Endothelial cell of umbilical vein (primary cell): Measurements from ENCODE around the gene ACAT2. TPM values are rescaled to one million over a fixed set of nuclear protein-coding genes. Genes with fewer than 3 reads are reported as not detected.

Experiments used
- BruUV-seq: library from RNA; stranded (reverse); fragments of 400-500 nt; replicated peaks from 2 replicates; lab custom pipeline; 2021; lab: Mats Ljungman, UMichigan
- CTCF ChIA-PET: fragments of 300-600, 350-600 bp; sonication (Branson Sonifier 250); formaldehyde crosslinking; loops from one replicate; lab custom pipeline; 2021; ENCODE audit warnings: antibody characterized with exemption, inconsistent platforms; lab: Charles Lee
- POLR2A ChIA-PET: fragments of 300-600, 350-600 bp; sonication (Branson Sonifier 250); formaldehyde crosslinking; loops from one replicate; lab custom pipeline; 2021; ENCODE audit warnings: antibody characterized with exemption, inconsistent platforms; lab: Charles Lee
- DNase-seq: peaks from one replicate; pipeline ENCODE4 v3.0.0-alpha.2; 2011; ENCODE audit warnings: low read depth, low spot score
- FAIRE-seq: peaks from 2 replicates; lab custom pipeline; 2011; peaks lifted over from hg19 to GRCh38; lab: Jason Lieb, UNC
- H2AFZ ChIP-seq: 2 replicates; pipeline ENCODE4 v1.6.0; 2012; ENCODE audit warnings: low read depth, low read length, control low read depth, inconsistent platforms
- H3K27ac ChIP-seq: 2 replicates; pipeline ENCODE4 v1.5.1; 2011; ENCODE audit warnings: low read depth, mild to moderate bottlenecking, control low read depth, low read length, moderate library complexity; ENCODE audit not compliant: insufficient read depth
- H3K27me3 ChIP-seq, 2 experiments: 2 replicates each; pipeline versions ENCODE4 v1.6.0 to v1.6.1; 2011; ENCODE audit warnings: low read length in 2 of 2, mixed read lengths in 1 of 2; ENCODE audit not compliant: control insufficient read depth in 2 of 2, insufficient read depth in 2 of 2
- H3K36me3 ChIP-seq, 2 experiments: 2 replicates in 1 of 2; 3 replicates in 1 of 2; pipeline ENCODE4 v1.5.1; 2011; ENCODE audit warnings: low read length in 2 of 2, mild to moderate bottlenecking in 1 of 2, moderate library complexity in 1 of 2; ENCODE audit not compliant: control insufficient read depth in 2 of 2, insufficient read depth in 2 of 2; ENCODE audit errors: extremely low read depth in 1 of 2
- H3K4me1 ChIP-seq: 3 replicates; pipeline ENCODE4 v1.5.1; 2011; ENCODE audit warnings: mild to moderate bottlenecking, low read length; ENCODE audit not compliant: control insufficient read depth, insufficient read depth; ENCODE audit errors: extremely low read depth
- H3K4me2 ChIP-seq: 2 replicates; pipeline ENCODE4 v1.6.1; 2011; ENCODE audit warnings: low read length, control low read depth, mixed read lengths; ENCODE audit not compliant: insufficient read depth
- H3K4me3 ChIP-seq, 3 experiments: fragments of 200-600 bp in 1 of 3; sonication (generic), shearing (Covaris generic) in 1 of 3; replicated peaks in 1 of 3; 2 replicates each; pipeline ENCODE4 v1.5.1; 2011 to 2016; ENCODE audit warnings: control low read depth in 3 of 3, low read length in 3 of 3, mild to moderate bottlenecking in 2 of 3, inconsistent platforms in 1 of 3, low read depth in 1 of 3, moderate library complexity in 1 of 3; ENCODE audit not compliant: insufficient read depth in 1 of 3
- H3K79me2 ChIP-seq: 2 replicates; pipeline ENCODE4 v1.6.0; 2012; ENCODE audit warnings: low read length, inconsistent platforms; ENCODE audit not compliant: control insufficient read depth, insufficient read depth
- H3K9ac ChIP-seq: replicated peaks from 2 replicates; pipeline ENCODE3; 2011; ENCODE audit warnings: low read length, control low read depth; ENCODE audit not compliant: insufficient read depth; ENCODE audit errors: extremely low read depth
- H3K9me1 ChIP-seq: replicated peaks from 3 replicates; pipeline ENCODE4 v1.6.0; 2011; ENCODE audit warnings: mild to moderate bottlenecking, low read length; ENCODE audit not compliant: control insufficient read depth, insufficient read depth; ENCODE audit errors: extremely low read depth
- H3K9me3 ChIP-seq: replicated peaks from 2 replicates; pipeline ENCODE4 v1.5.1; 2012; ENCODE audit warnings: low read length, inconsistent platforms; ENCODE audit not compliant: control insufficient read depth, insufficient read depth
- H4K20me1 ChIP-seq: replicated peaks from 2 replicates; pipeline ENCODE3; 2011; ENCODE audit warnings: mild to moderate bottlenecking, low read length; ENCODE audit not compliant: control insufficient read depth, insufficient read depth; ENCODE audit errors: extremely low read depth
- EZH2 ChIP-seq: IDR thresholded peaks from 2 replicates; pipeline ENCODE4 v1.6.1; 2012; ENCODE audit warnings: borderline replicate concordance, low read depth, mild to moderate bottlenecking, moderate library complexity, low read length, inconsistent platforms; ENCODE audit not compliant: severe bottlenecking
- FOS ChIP-seq: IDR thresholded peaks from 2 replicates; pipeline ENCODE4 v1.6.1; 2011; ENCODE audit warnings: mild to moderate bottlenecking, low read length, moderate library complexity, borderline replicate concordance; ENCODE audit not compliant: insufficient read depth
- GATA2 ChIP-seq: IDR thresholded peaks from 2 replicates; pipeline ENCODE4 v1.7.0; 2011; ENCODE audit warnings: low read depth, mild to moderate bottlenecking, moderate library complexity, mixed read lengths, low read length; ENCODE audit not compliant: insufficient read length, insufficient read depth
- POLR2A ChIP-seq: IDR thresholded peaks from 2 replicates; pipeline ENCODE4 v1.6.1; 2012; ENCODE audit warnings: low read depth, mild to moderate bottlenecking, control low read depth, low read length
- POLR2AphosphoS5 ChIP-seq: IDR thresholded peaks from 2 replicates; pipeline ENCODE4 v1.6.1; 2012; ENCODE audit warnings: low read depth, mild to moderate bottlenecking, control low read depth, low read length, moderate library complexity; ENCODE audit not compliant: insufficient read depth
- dilution Hi-C: fragments of 300-500 bp; cut with MboI; formaldehyde crosslinking; loops from one replicate; pipeline ENCODE4 v1.15.0; 2019; ENCODE audit warnings: low sequenced_read_pairs; ENCODE audit not compliant: extremely low pct_ligation_motif_present
- intact Hi-C: fragments of 100-400 bp; cut with micrococcal nuclease; formaldehyde crosslinking; loops from one replicate; pipeline ENCODE4 v1.10.0; 2022
- polyA plus RNA-seq, 4 experiments: library from polyadenylated mRNA; depleted of rRNA in 3 of 4; stranded (reverse) in 3 of 4; unstranded in 1 of 4; fragments of >200 nt; gene quantifications; 2 replicates each; pipeline versions ENCODE4 v1.2.1 to v1.2.3, GENCODE V29; 2011 to 2012; ENCODE audit warnings: missing spikeins in 1 of 4
- total RNA-seq: library from RNA; stranded (reverse); gene quantifications from 2 replicates; pipeline ENCODE4 v1.2.3, GENCODE V29; 2021
- TF ChIP-seq, protein P1 (sequence below), 2 donors: IDR thresholded peaks; 1 replicate in 1 of 2; 2 replicates in 1 of 2; pipeline ENCODE4 v1.5.1; 2011; ENCODE audit warnings: low read length in 2 of 2, mild to moderate bottlenecking in 2 of 2, moderate library complexity in 2 of 2, control low read depth in 1 of 2, inconsistent platforms in 1 of 2, low read depth in 1 of 2; ENCODE audit not compliant: insufficient read depth in 1 of 2; ENCODE audit errors: extremely low read depth in 1 of 2
- TF ChIP-seq, protein P2 (sequence below): IDR thresholded peaks from 2 replicates; pipeline ENCODE4 v1.6.1; 2011; ENCODE audit not compliant: insufficient read depth, insufficient read length

Gene ACAT2
- total and polyA plus RNA-seq, 2 donors (not counting 3 experiments of a cell fraction or from before 2014, with no cell fraction given) = 44.6 to 114 TPM

DNA sequence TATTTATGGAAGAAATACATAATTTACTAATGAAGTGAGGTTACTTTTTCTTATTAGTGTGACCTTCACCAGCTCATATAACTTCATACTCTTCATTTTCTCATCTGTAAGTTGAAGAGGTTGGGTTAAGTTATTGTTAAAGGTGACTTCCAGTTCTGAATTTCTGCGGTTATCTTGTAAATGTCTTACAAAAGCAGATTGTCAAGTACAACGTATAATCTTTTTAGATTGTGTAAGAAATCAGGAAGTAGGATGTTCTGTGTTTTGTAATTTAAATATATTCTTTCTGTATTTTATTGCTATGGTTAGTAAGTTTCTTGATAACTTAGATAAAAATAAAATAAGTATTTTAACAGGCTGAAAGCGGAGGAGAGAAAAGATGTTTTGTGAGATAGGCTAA is 22.5 kb upstream of the ACAT2 start:
- no peaks in the 10 kb centered on the region for H3K9me1 ChIP-seq
- no peak overlapping the region for H3K4me2 ChIP-seq
- TF ChIP-seq, protein P1, sequence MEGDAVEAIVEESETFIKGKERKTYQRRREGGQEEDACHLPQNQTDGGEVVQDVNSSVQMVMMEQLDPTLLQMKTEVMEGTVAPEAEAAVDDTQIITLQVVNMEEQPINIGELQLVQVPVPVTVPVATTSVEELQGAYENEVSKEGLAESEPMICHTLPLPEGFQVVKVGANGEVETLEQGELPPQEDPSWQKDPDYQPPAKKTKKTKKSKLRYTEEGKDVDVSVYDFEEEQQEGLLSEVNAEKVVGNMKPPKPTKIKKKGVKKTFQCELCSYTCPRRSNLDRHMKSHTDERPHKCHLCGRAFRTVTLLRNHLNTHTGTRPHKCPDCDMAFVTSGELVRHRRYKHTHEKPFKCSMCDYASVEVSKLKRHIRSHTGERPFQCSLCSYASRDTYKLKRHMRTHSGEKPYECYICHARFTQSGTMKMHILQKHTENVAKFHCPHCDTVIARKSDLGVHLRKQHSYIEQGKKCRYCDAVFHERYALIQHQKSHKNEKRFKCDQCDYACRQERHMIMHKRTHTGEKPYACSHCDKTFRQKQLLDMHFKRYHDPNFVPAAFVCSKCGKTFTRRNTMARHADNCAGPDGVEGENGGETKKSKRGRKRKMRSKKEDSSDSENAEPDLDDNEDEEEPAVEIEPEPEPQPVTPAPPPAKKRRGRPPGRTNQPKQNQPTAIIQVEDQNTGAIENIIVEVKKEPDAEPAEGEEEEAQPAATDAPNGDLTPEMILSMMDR (IDR thresholded peaks at IDR 0.05; ENCODE audit: extremely low read depth in 1 of 2, insufficient read depth in 1 of 2, low read depth in 1 of 2, low read length in 2 of 2) = no peak
- TF ChIP-seq POLR2AphosphoS5 (no peak), GATA2 (no peak), POLR2A (no peak), FOS (no peak), EZH2 (no peak)
- TF ChIP-seq, protein P2, sequence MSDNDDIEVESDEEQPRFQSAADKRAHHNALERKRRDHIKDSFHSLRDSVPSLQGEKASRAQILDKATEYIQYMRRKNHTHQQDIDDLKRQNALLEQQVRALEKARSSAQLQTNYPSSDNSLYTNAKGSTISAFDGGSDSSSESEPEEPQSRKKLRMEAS = no peak
- intact Hi-C loops (no loop called here), dilution Hi-C loops (no loop called here)
- FAIRE-seq = no peak
- CTCF ChIA-PET = no interaction called here
- H4K20me1 ChIP-seq = peaks cover 6% of the 10 kb centered on the region
- H2AFZ ChIP-seq = no peak overlapping the region
- BruUV-seq = no TSS peak
- no peak overlapping the region for H3K4me3 ChIP-seq
- H3K27me3 ChIP-seq = no peaks in the 10 kb centered on the region
- no peaks in the 10 kb centered on the region for H3K4me1 ChIP-seq
- no peaks in the 10 kb centered on the region for H3K9me3 ChIP-seq
- H3K9ac ChIP-seq = no peak overlapping the region
- peaks cover 8 to 33% of the 10 kb centered on the region in 2 experiments for H3K36me3 ChIP-seq
- H3K79me2 ChIP-seq = peaks cover 83% of the 10 kb centered on the region
- POLR2A ChIA-PET = no interaction called here
- DNase-seq = no peak
- no peak overlapping the region for H3K27ac ChIP-seq
